Endothelial cell of umbilical vein (primary cell): ENCODE measurements around the gene DZIP3. TPM values are rescaled to one million over a fixed set of nuclear protein-coding genes. Genes with fewer than 3 reads are reported as not detected.

ENCODE experiments used
- BruUV-seq: library from RNA; stranded (reverse); fragments of 400-500 nt; replicated peaks from 2 replicates; lab custom pipeline; 2021; lab: Mats Ljungman, UMichigan
- CTCF ChIA-PET: fragments of 300-600, 350-600 bp; sonication (Branson Sonifier 250); formaldehyde crosslinking; loops from one replicate; lab custom pipeline; 2021; ENCODE audit warnings: antibody characterized with exemption, inconsistent platforms; lab: Charles Lee
- POLR2A ChIA-PET: fragments of 300-600, 350-600 bp; sonication (Branson Sonifier 250); formaldehyde crosslinking; loops from one replicate; lab custom pipeline; 2021; ENCODE audit warnings: antibody characterized with exemption, inconsistent platforms; lab: Charles Lee
- DNase-seq: peaks from one replicate; pipeline ENCODE4 v3.0.0-alpha.2; 2011; ENCODE audit warnings: low read depth, low spot score
- FAIRE-seq: peaks from 2 replicates; lab custom pipeline; 2011; peaks lifted over from hg19 to GRCh38; lab: Jason Lieb, UNC
- H2AFZ ChIP-seq: 2 replicates; pipeline ENCODE4 v1.6.0; 2012; ENCODE audit warnings: low read depth, low read length, control low read depth, inconsistent platforms
- H3K27ac ChIP-seq: 2 replicates; pipeline ENCODE4 v1.5.1; 2011; ENCODE audit warnings: low read depth, mild to moderate bottlenecking, control low read depth, low read length, moderate library complexity; ENCODE audit not compliant: insufficient read depth
- H3K27me3 ChIP-seq, 2 experiments: 2 replicates each; pipeline versions ENCODE4 v1.6.0 to v1.6.1; 2011; ENCODE audit warnings: low read length in 2 of 2, mixed read lengths in 1 of 2; ENCODE audit not compliant: control insufficient read depth in 2 of 2, insufficient read depth in 2 of 2
- H3K36me3 ChIP-seq, 2 experiments: 2 replicates in 1 of 2; 3 replicates in 1 of 2; pipeline ENCODE4 v1.5.1; 2011; ENCODE audit warnings: low read length in 2 of 2, mild to moderate bottlenecking in 1 of 2, moderate library complexity in 1 of 2; ENCODE audit not compliant: control insufficient read depth in 2 of 2, insufficient read depth in 2 of 2; ENCODE audit errors: extremely low read depth in 1 of 2
- H3K4me1 ChIP-seq: 3 replicates; pipeline ENCODE4 v1.5.1; 2011; ENCODE audit warnings: mild to moderate bottlenecking, low read length; ENCODE audit not compliant: control insufficient read depth, insufficient read depth; ENCODE audit errors: extremely low read depth
- H3K4me2 ChIP-seq: 2 replicates; pipeline ENCODE4 v1.6.1; 2011; ENCODE audit warnings: low read length, control low read depth, mixed read lengths; ENCODE audit not compliant: insufficient read depth
- H3K4me3 ChIP-seq, 3 experiments: fragments of 200-600 bp in 1 of 3; sonication (generic), shearing (Covaris generic) in 1 of 3; replicated peaks in 1 of 3; 2 replicates each; pipeline ENCODE4 v1.5.1; 2011 to 2016; ENCODE audit warnings: control low read depth in 3 of 3, low read length in 3 of 3, mild to moderate bottlenecking in 2 of 3, inconsistent platforms in 1 of 3, low read depth in 1 of 3, moderate library complexity in 1 of 3; ENCODE audit not compliant: insufficient read depth in 1 of 3
- H3K79me2 ChIP-seq: 2 replicates; pipeline ENCODE4 v1.6.0; 2012; ENCODE audit warnings: low read length, inconsistent platforms; ENCODE audit not compliant: control insufficient read depth, insufficient read depth
- H3K9ac ChIP-seq: replicated peaks from 2 replicates; pipeline ENCODE3; 2011; ENCODE audit warnings: low read length, control low read depth; ENCODE audit not compliant: insufficient read depth; ENCODE audit errors: extremely low read depth
- H3K9me1 ChIP-seq: replicated peaks from 3 replicates; pipeline ENCODE4 v1.6.0; 2011; ENCODE audit warnings: mild to moderate bottlenecking, low read length; ENCODE audit not compliant: control insufficient read depth, insufficient read depth; ENCODE audit errors: extremely low read depth
- H3K9me3 ChIP-seq: replicated peaks from 2 replicates; pipeline ENCODE4 v1.5.1; 2012; ENCODE audit warnings: low read length, inconsistent platforms; ENCODE audit not compliant: control insufficient read depth, insufficient read depth
- H4K20me1 ChIP-seq: replicated peaks from 2 replicates; pipeline ENCODE3; 2011; ENCODE audit warnings: mild to moderate bottlenecking, low read length; ENCODE audit not compliant: control insufficient read depth, insufficient read depth; ENCODE audit errors: extremely low read depth
- CTCF ChIP-seq, 2 donors: IDR thresholded peaks; 1 replicate in 1 of 2; 2 replicates in 1 of 2; pipeline ENCODE4 v1.5.1; 2011; ENCODE audit warnings: low read length in 2 of 2, mild to moderate bottlenecking in 2 of 2, moderate library complexity in 2 of 2, control low read depth in 1 of 2, inconsistent platforms in 1 of 2, low read depth in 1 of 2; ENCODE audit not compliant: insufficient read depth in 1 of 2; ENCODE audit errors: extremely low read depth in 1 of 2
- EZH2 ChIP-seq: IDR thresholded peaks from 2 replicates; pipeline ENCODE4 v1.6.1; 2012; ENCODE audit warnings: borderline replicate concordance, low read depth, mild to moderate bottlenecking, moderate library complexity, low read length, inconsistent platforms; ENCODE audit not compliant: severe bottlenecking
- FOS ChIP-seq: IDR thresholded peaks from 2 replicates; pipeline ENCODE4 v1.6.1; 2011; ENCODE audit warnings: mild to moderate bottlenecking, low read length, moderate library complexity, borderline replicate concordance; ENCODE audit not compliant: insufficient read depth
- GATA2 ChIP-seq: IDR thresholded peaks from 2 replicates; pipeline ENCODE4 v1.7.0; 2011; ENCODE audit warnings: low read depth, mild to moderate bottlenecking, moderate library complexity, mixed read lengths, low read length; ENCODE audit not compliant: insufficient read length, insufficient read depth
- JUN ChIP-seq: IDR thresholded peaks from 2 replicates; pipeline ENCODE4 v1.6.1; 2011; ENCODE audit warnings: borderline replicate concordance, low read depth; ENCODE audit not compliant: insufficient read length, insufficient read depth
- MAX ChIP-seq: IDR thresholded peaks from 2 replicates; pipeline ENCODE4 v1.6.1; 2011; ENCODE audit not compliant: insufficient read depth, insufficient read length
- MYC ChIP-seq: IDR thresholded peaks from one replicate; pipeline ENCODE4 v1.6.1; 2011; ENCODE audit warnings: mild to moderate bottlenecking, low read depth, low read length
- POLR2A ChIP-seq: IDR thresholded peaks from 2 replicates; pipeline ENCODE4 v1.6.1; 2012; ENCODE audit warnings: low read depth, mild to moderate bottlenecking, control low read depth, low read length
- POLR2AphosphoS5 ChIP-seq: IDR thresholded peaks from 2 replicates; pipeline ENCODE4 v1.6.1; 2012; ENCODE audit warnings: low read depth, mild to moderate bottlenecking, control low read depth, low read length, moderate library complexity; ENCODE audit not compliant: insufficient read depth
- dilution Hi-C: fragments of 300-500 bp; cut with MboI; formaldehyde crosslinking; loops from one replicate; pipeline ENCODE4 v1.15.0; 2019; ENCODE audit warnings: low sequenced_read_pairs; ENCODE audit not compliant: extremely low pct_ligation_motif_present
- intact Hi-C: fragments of 100-400 bp; cut with micrococcal nuclease; formaldehyde crosslinking; loops from one replicate; pipeline ENCODE4 v1.10.0; 2022
- polyA plus RNA-seq, 4 experiments: library from polyadenylated mRNA; depleted of rRNA in 3 of 4; stranded (reverse) in 3 of 4; unstranded in 1 of 4; fragments of >200 nt; gene quantifications; 2 replicates each; pipeline versions ENCODE4 v1.2.1 to v1.2.3, GENCODE V29; 2011 to 2012; ENCODE audit warnings: missing spikeins in 1 of 4
- small RNA-seq: library from RNA; depleted of rRNA; stranded (forward); fragments of <200 nt; gene quantifications from one replicate; pipeline ENCODE3, GENCODE V24; 2012; ENCODE audit warnings: low replicate concordance, low read depth; ENCODE audit not compliant: insufficient read depth, insufficient read length
- total RNA-seq: library from RNA; stranded (reverse); gene quantifications from 2 replicates; pipeline ENCODE4 v1.2.3, GENCODE V29; 2021

Gene DZIP3
- total and polyA plus RNA-seq, 2 donors (not counting 3 experiments of a cell fraction or from before 2014, with no cell fraction given), result 1.9 to 6.5 TPM

- no peaks in the 10 kb centered on the region for H4K20me1 ChIP-seq
- H3K9me3 ChIP-seq, result no peaks in the 10 kb centered on the region
- H3K36me3 ChIP-seq, result no peaks in the 10 kb centered on the region
- no peaks in the 10 kb centered on the region for H3K4me1 ChIP-seq
- TF ChIP-seq POLR2A (no peak), FOS (no peak), GATA2 (no peak), MAX (no peak), POLR2AphosphoS5 (no peak), EZH2 (no peak), MYC (no peak), CTCF (IDR thresholded peaks at IDR 0.05; ENCODE audit: extremely low read depth in 1 of 2, insufficient read depth in 1 of 2, low read depth in 1 of 2, low read length in 2 of 2) (no peak), JUN (no peak)
- H2AFZ ChIP-seq, result no peak overlapping the region
- H3K4me3 ChIP-seq, result no peak overlapping the region
- H3K79me2 ChIP-seq, result no peaks in the 10 kb centered on the region
- H3K27me3 ChIP-seq, result no peaks in the 10 kb centered on the region
- BruUV-seq, result no TSS peak
- dilution Hi-C loops (no loop called here), intact Hi-C loops (no loop called here)
- H3K9ac ChIP-seq, result no peak overlapping the region
- FAIRE-seq, result no peak
- POLR2A ChIA-PET, result no interaction called here
- H3K27ac ChIP-seq, result no peak overlapping the region
- no peaks in the 10 kb centered on the region for H3K9me1 ChIP-seq
- DNase-seq, result no peak
- CTCF ChIA-PET, result no interaction called here
- no peak overlapping the region for H3K4me2 ChIP-seq
These were observed 153.4 kb downstream of the DZIP3 start for GRCh38 chr3:108742929-108743328.

Small RNA genes lying within 50 kb of the gene (small RNA-seq; reads per million reads assigned to genes)
- gene AC092185.1, result not detected
- gene RF00156, result not detected

Other genes with a start within 250 kb of the DZIP3 start
- 0.14 and 0.27 TPM in 2 replicates for gene MYH15, start 79.1 kb upstream of the DZIP3 start, total RNA-seq
- gene MYH15, start 79.1 kb upstream of the DZIP3 start, polyA plus RNA-seq, result not detected in 2 replicates
- gene CIP2A, start 284 bp upstream of the DZIP3 start, total RNA-seq, result 28.7 and 33.7 TPM in 2 replicates
- 6.2 and 9.4 TPM in 2 replicates for gene CIP2A, start 284 bp upstream of the DZIP3 start, polyA plus RNA-seq
- gene RETNLB, start 167.7 kb downstream of the DZIP3 start, total RNA-seq, result not detected in 2 replicates
- not detected in 2 replicates for gene RETNLB, start 167.7 kb downstream of the DZIP3 start, polyA plus RNA-seq
- gene TRAT1, start 233.1 kb downstream of the DZIP3 start, total RNA-seq, result not detected in 2 replicates
- gene TRAT1, start 233.1 kb downstream of the DZIP3 start, polyA plus RNA-seq, result not detected in 2 replicates